Bronchial epithelial cell (primary cell): ENCODE measurements around the gene SPON1. TPM values are rescaled to one million over a fixed set of nuclear protein-coding genes. Genes with fewer than 3 reads are reported as not detected.
"Not testable (repeated sequence)": the region's sequence is repeated elsewhere in the genome, so short reads cannot be mapped to it uniquely, and the experiment has no call there.

Experiments
- DNase-seq: peaks from one replicate; pipeline ENCODE4 v3.0.0-alpha.2; 2010; ENCODE audit warnings: low read depth
- FAIRE-seq: peaks from 2 replicates; lab custom pipeline; 2011; peaks lifted over from hg19 to GRCh38; lab: Jason Lieb, UNC
- H3K27me3 ChIP-seq: 2 replicates; pipeline ENCODE4 v1.5.1; 2011; ENCODE audit warnings: low read length; ENCODE audit not compliant: control insufficient read depth, insufficient read depth
- H3K36me3 ChIP-seq: 2 replicates; pipeline ENCODE4 v1.5.1; 2011; ENCODE audit warnings: low read length; ENCODE audit not compliant: control insufficient read depth, insufficient read depth
- H3K4me3 ChIP-seq: 2 replicates; pipeline ENCODE4 v1.5.1; 2011; ENCODE audit warnings: mild to moderate bottlenecking, low read depth, low read length, control low read depth
- total RNA-seq: library from RNA; depleted of rRNA; stranded (reverse); fragments of >200 nt; gene quantifications from 2 replicates; pipeline ENCODE4 v1.2.1, GENCODE V29; 2014
- TF ChIP-seq, protein P1 (sequence below): IDR thresholded peaks from 2 replicates; pipeline ENCODE4 v1.5.1; 2011; ENCODE audit warnings: mild to moderate bottlenecking, moderate library complexity, low read length, control low read depth, inconsistent platforms; ENCODE audit not compliant: insufficient read depth, severe bottlenecking

The SPON1 gene
- total RNA-seq, 1 donor from 2014 or later, result 0.26 TPM

DNA sequence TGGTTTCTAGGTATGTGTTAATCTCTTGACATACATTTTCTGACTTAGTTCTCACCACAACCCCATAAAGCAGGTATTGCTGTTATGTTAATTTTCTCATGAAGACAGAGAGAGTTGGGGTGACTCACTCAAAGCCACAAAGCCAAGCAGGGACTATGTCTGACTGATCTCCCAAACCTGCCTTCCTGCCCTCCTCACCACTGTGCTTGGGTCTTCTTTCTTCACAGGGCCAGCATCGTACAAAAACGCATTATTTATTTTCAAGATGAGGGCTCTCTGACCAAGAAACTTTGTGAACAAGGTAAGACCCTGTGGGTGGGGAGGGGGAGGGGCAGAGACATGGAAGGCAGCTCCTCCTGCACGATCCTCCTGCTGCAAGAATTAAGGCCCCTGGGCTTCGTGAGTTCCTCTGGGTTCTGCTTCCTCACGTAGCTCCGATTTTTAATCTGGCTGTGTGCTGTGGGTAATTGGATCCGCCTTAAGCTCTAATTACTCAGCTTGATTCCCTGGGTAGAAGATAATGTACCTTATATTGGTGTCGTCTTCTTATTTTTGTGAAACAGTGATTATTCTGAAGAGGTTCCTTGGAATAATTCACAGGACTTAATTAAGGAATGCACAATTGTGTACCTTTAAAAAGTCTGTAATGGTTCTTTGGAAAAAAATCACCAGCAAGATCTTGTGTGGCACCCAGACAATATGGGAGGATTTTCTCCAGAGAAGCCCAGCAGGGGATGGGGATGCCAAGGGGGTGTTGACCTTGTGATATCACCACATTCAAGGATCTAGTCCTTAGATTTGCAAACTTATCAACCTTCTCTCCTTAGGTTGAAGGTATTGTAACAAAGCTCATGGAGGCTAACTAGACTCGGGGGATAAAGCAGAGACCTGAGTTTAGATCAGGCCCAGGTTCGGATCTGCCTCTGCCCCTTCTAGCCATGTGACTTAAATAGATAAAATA, 112.9 kb downstream of the SPON1 start:
- Histone ChIP-seq H3K36me3 (no peaks in the 10 kb centered on the region), H3K27me3 (peaks cover 3% of the 10 kb centered on the region), H3K4me3 (no peak overlapping the region)
- peak; percentile 72 for DNase-seq
- TF ChIP-seq, protein P1, sequence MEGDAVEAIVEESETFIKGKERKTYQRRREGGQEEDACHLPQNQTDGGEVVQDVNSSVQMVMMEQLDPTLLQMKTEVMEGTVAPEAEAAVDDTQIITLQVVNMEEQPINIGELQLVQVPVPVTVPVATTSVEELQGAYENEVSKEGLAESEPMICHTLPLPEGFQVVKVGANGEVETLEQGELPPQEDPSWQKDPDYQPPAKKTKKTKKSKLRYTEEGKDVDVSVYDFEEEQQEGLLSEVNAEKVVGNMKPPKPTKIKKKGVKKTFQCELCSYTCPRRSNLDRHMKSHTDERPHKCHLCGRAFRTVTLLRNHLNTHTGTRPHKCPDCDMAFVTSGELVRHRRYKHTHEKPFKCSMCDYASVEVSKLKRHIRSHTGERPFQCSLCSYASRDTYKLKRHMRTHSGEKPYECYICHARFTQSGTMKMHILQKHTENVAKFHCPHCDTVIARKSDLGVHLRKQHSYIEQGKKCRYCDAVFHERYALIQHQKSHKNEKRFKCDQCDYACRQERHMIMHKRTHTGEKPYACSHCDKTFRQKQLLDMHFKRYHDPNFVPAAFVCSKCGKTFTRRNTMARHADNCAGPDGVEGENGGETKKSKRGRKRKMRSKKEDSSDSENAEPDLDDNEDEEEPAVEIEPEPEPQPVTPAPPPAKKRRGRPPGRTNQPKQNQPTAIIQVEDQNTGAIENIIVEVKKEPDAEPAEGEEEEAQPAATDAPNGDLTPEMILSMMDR, result no peak
- no peak for FAIRE-seq

DNA sequence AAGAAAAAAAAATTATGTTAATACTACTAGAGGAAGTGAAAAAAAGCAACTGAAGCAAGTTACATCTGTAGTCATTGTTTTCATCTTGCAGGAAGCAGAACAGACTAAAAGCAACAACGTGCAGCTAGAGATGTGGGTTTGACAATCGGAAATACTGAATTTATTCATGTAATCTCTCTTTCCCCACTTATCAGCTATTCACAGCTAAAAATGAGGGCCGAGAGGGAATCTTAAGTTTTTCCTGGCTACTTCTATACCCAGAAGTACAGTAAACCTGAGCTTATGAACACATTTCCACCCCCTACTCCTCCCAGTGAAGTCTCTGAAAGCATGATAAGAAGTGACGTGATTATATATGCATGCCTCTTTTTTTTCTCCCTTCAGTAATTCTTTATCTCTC, 116.5 kb downstream of the SPON1 start:
- no peak for FAIRE-seq
- Histone ChIP-seq H3K36me3 (no peaks in the 10 kb centered on the region), H3K27me3 (peaks cover 3% of the 10 kb centered on the region), H3K4me3 (no peak overlapping the region)
- no peak for DNase-seq
- TF ChIP-seq, protein P1, result no peak

DNA sequence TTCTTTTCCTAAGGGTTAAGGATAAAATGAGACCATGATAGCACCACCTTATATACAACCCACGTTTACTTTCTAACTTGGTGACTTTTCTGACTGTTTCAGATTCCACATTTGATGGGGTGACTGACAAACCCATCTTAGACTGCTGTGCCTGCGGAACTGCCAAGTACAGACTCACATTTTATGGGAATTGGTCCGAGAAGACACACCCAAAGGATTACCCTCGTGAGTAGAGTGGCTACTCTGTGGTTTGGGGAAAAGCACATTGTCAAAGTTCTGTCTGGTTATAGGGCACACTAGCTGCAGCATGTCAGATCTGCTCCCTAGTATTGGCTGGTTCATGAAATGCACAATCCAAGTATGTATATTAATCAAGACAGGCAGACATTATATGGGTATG, 117.3 kb downstream of the SPON1 start:
- TF ChIP-seq, protein P1, result no peak
- DNase-seq (no peak), FAIRE-seq (no peak)
- no peak overlapping the region for H3K4me3 ChIP-seq
- H3K27me3 ChIP-seq, result peaks cover 3% of the 10 kb centered on the region
- H3K36me3 ChIP-seq, result no peaks in the 10 kb centered on the region

DNA sequence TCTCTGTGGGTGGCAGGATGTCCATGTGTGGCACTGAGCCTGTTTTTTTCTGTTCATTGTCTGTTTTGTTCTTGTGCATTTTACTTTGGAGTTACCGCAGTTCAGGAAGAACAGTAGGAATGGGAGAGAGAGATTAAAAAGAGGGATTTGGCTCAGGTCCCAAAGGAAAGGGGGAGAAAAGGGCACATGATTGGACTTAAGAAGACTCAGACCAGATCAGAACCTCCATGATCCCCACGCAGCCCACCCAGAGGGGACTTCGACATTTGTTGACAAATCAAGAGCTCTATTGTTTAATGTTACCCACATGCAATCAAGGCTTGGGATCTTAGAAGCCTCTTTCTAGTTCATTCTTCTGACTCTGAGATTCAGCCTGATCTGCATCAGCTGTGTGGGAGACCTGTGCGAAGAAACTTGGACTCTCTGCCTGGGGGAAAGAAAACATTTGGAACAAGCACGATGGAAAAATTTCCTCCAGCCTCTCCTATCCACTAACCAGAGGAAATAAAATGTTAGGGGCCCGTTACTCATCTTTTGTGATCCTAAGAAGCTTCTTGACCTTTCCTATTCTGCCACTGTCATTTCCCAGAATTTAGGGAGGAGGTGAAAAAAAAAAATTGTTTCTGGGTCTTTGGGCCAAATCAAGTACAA, 119.2 kb downstream of the SPON1 start:
- no peaks in the 10 kb centered on the region for H3K36me3 ChIP-seq
- DNase-seq (no peak), FAIRE-seq (no peak)
- peaks cover 3% of the 10 kb centered on the region for H3K27me3 ChIP-seq
- H3K4me3 ChIP-seq, result no peak overlapping the region
- TF ChIP-seq, protein P1, result no peak

DNA sequence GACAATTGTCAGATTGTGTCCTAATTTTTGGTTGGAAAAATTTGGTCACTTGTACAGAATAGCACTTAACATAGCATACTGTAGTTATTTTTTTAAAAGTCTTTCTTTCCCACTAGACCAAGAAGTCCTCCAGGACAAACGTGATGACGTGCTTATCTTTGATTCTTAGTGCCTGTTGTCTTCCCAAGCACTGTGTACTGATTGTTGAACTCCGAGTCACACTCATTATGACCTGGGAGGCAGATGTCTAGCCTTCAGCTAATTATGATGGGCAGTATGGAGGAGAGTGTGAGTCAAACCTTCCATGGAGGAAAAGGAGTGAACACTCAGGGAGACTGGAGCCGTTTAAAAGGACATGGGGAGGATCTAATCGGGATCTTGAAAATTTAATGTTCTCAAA, 119.8 kb downstream of the SPON1 start:
- FAIRE-seq (no peak), DNase-seq (peak; percentile 33)
- Histone ChIP-seq H3K36me3 (no peaks in the 10 kb centered on the region), H3K4me3 (no peak overlapping the region), H3K27me3 (peaks cover 3% of the 10 kb centered on the region)
- TF ChIP-seq, protein P1, result no peak

DNA sequence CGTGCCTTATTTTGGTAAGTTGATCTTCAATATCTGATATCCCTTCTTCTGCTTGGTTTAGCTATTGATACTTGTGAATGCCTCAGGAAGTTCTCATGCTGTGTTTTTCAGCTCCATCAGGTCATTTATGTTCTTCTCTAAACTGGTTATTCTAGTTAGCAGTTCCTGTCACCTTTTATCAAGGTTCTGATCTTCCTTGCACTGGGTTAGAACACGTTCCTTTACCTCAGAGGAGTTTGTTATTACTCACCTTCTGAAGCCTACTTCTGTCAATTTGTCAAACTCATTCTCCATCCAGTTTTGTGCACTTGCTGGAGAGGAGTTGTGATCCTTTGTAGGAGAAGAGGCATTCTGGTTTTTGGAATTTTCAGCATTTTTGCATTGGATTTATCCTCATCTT, 126.3 kb downstream of the SPON1 start:
- DNase-seq, H3K27me3 ChIP-seq, FAIRE-seq, H3K4me3 ChIP-seq, H3K36me3 ChIP-seq: not testable (repeated sequence)
